ENCODE data around the gene RPA3. TPM values are rescaled to one million over a fixed set of nuclear protein-coding genes. Genes with fewer than 3 reads are reported as not detected.

RPA3 gene
- total and polyA plus RNA-seq, 4 donors: 22.6 to 40.9 (median 25.8) TPM

DNA sequence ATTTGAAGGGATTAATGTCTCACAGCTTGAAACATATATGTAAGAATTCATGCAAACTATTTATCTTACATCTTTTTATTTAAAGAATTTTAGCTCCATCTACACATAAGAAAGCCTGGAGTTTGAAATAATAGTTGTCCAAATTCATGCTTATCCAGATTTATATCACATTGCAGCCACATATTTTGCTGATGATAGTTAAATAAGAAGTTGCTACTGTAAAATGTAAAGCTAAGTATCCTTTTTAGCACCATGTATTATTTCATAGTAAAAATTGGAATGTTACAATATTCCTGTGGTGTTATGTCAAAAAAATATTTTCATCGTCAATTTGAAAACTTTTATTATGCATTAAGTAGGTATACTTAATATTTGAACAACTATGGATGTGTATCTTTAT lies 105.2 kb downstream of the RPA3 start:
- no peak for ATAC-seq (ENCODE audit: insufficient read depth, low FRiP score)
- no peak overlapping the region for H3K9ac ChIP-seq (ENCODE audit: insufficient read depth in 1 of 2, low read length in 2 of 2)
- no peaks in the 10 kb centered on the region for H3K27me3 ChIP-seq (ENCODE audit: control insufficient read depth in 3 of 3, insufficient read depth in 3 of 3, low read length in 2 of 3)
- no peaks in the 10 kb centered on the region for H3K9me3 ChIP-seq (ENCODE audit: control insufficient read depth in 4 of 4, insufficient read depth in 3 of 4, low read length in 3 of 4)
- H3K27ac ChIP-seq (ENCODE audit: low read depth in 1 of 2, low read length in 1 of 2): no peak overlapping the region
- H3K4me3 ChIP-seq: no peak overlapping the region
- H3K36me3 ChIP-seq (ENCODE audit: control insufficient read depth in 4 of 4, insufficient read depth in 4 of 4, low read length in 4 of 4): no peaks in the 10 kb centered on the region
- no peaks in the 10 kb centered on the region for H3K4me1 ChIP-seq (ENCODE audit: control insufficient read depth in 5 of 5, insufficient read depth in 5 of 5, low read length in 5 of 5)
- TF ChIP-seq, protein P1, sequence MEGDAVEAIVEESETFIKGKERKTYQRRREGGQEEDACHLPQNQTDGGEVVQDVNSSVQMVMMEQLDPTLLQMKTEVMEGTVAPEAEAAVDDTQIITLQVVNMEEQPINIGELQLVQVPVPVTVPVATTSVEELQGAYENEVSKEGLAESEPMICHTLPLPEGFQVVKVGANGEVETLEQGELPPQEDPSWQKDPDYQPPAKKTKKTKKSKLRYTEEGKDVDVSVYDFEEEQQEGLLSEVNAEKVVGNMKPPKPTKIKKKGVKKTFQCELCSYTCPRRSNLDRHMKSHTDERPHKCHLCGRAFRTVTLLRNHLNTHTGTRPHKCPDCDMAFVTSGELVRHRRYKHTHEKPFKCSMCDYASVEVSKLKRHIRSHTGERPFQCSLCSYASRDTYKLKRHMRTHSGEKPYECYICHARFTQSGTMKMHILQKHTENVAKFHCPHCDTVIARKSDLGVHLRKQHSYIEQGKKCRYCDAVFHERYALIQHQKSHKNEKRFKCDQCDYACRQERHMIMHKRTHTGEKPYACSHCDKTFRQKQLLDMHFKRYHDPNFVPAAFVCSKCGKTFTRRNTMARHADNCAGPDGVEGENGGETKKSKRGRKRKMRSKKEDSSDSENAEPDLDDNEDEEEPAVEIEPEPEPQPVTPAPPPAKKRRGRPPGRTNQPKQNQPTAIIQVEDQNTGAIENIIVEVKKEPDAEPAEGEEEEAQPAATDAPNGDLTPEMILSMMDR (IDR thresholded peaks at IDR 0.05; ENCODE audit: control extremely low read depth, extremely low read depth): no peak
- WGBS, 2 donors: 94 to 96% methylated on average over 1 of the region's 1 CpG
- DNase-seq: no peak

DNA sequence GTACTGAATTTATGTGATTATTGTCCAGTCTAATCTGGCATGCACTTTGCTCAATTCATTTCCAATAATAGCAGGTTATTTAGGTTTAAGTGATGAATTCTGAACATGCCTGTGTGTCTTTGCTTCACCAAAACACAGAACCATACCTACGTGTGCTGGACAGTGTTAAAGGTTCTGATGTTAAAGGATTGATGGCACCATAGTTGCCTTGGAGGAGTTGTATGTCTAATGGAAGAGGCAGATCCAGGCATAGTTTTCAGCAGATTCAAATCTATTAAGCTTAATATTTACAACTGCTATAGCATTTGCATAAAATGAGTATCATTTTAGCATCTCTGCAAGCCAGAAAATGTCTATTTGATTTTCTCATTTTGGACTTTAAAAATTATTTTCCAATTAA lies 105.9 kb downstream of the RPA3 start:
- WGBS, 2 donors: 88 to 90% methylated on average over 1 of the region's 1 CpG
- DNase-seq (no peak), ATAC-seq (ENCODE audit: insufficient read depth, low FRiP score) (no peak)
- TF ChIP-seq, protein P1 (IDR thresholded peaks at IDR 0.05; ENCODE audit: control extremely low read depth, extremely low read depth): no peak
- Histone ChIP-seq H3K27ac (ENCODE audit: low read depth in 1 of 2, low read length in 1 of 2) (no peak overlapping the region), H3K9me3 (ENCODE audit: control insufficient read depth in 4 of 4, insufficient read depth in 3 of 4, low read length in 3 of 4) (no peaks in the 10 kb centered on the region), H3K4me3 (no peak overlapping the region), H3K4me1 (ENCODE audit: control insufficient read depth in 5 of 5, insufficient read depth in 5 of 5, low read length in 5 of 5) (no peaks in the 10 kb centered on the region), H3K27me3 (ENCODE audit: control insufficient read depth in 3 of 3, insufficient read depth in 3 of 3, low read length in 2 of 3) (no peaks in the 10 kb centered on the region), H3K9ac (ENCODE audit: insufficient read depth in 1 of 2, low read length in 2 of 2) (no peak overlapping the region), H3K36me3 (ENCODE audit: control insufficient read depth in 4 of 4, insufficient read depth in 4 of 4, low read length in 4 of 4) (no peaks in the 10 kb centered on the region)

DNA sequence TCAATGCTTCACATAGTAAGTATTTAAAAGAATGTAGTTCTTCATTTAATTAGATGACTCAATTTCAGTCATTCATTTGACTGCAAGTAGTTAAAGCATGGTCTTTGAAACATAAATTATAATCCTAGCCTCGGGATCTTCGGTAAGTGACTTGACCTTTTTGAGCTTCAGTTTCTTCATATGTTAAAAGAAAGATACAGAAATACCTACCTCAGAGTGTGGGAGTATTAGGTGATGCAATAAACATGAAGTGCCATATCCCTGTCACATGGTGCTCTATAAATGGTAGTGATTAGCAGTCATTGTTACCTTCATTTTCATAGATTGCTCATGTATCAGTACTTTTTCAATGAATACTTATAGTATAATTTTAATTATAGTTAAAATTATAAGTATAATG lies 109.1 kb downstream of the RPA3 start:
- H3K36me3 ChIP-seq (ENCODE audit: control insufficient read depth in 4 of 4, insufficient read depth in 4 of 4, low read length in 4 of 4): peaks cover 0 to 6% (median 0%) of the 10 kb centered on the region in 4 donors
- no peak overlapping the region for H3K9ac ChIP-seq (ENCODE audit: insufficient read depth in 1 of 2, low read length in 2 of 2)
- WGBS, 2 donors: 94 to 96% methylated on average over 2 of the region's 2 CpGs
- DNase-seq: no peak
- no peak overlapping the region for H3K27ac ChIP-seq (ENCODE audit: low read depth in 1 of 2, low read length in 1 of 2)
- no peak for ATAC-seq (ENCODE audit: insufficient read depth, low FRiP score)
- H3K9me3 ChIP-seq (ENCODE audit: control insufficient read depth in 4 of 4, insufficient read depth in 3 of 4, low read length in 3 of 4): no peaks in the 10 kb centered on the region
- H3K4me1 ChIP-seq (ENCODE audit: control insufficient read depth in 5 of 5, insufficient read depth in 5 of 5, low read length in 5 of 5): no peaks in the 10 kb centered on the region
- no peak overlapping the region for H3K4me3 ChIP-seq
- no peaks in the 10 kb centered on the region for H3K27me3 ChIP-seq (ENCODE audit: control insufficient read depth in 3 of 3, insufficient read depth in 3 of 3, low read length in 2 of 3)
- TF ChIP-seq, protein P1 (IDR thresholded peaks at IDR 0.05; ENCODE audit: control extremely low read depth, extremely low read depth): no peak

DNA sequence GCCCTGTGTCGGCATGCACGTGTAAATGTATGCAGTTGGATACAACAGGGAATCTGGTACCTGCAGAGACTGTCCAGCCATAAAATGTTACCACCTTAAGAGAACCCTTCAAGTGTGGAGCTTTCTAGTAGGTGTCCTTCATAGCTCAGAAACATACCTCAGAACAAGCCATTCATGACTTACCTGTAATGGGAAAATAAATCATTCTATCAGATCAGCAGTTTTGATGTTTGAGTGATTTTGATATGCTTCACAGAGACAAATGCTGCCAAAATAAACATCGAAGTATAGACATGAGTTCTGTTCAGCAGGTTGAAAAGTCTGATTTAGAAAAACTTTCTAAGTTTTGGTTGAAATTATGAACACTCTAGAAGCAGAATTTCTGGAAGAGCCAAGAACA lies 111.4 kb downstream of the RPA3 start:
- Histone ChIP-seq H3K4me3 (no peak overlapping the region), H3K9me3 (ENCODE audit: control insufficient read depth in 4 of 4, insufficient read depth in 3 of 4, low read length in 3 of 4) (no peaks in the 10 kb centered on the region), H3K27ac (ENCODE audit: low read depth in 1 of 2, low read length in 1 of 2) (no peak overlapping the region), H3K4me1 (ENCODE audit: control insufficient read depth in 5 of 5, insufficient read depth in 5 of 5, low read length in 5 of 5) (no peaks in the 10 kb centered on the region), H3K36me3 (ENCODE audit: control insufficient read depth in 4 of 4, insufficient read depth in 4 of 4, low read length in 4 of 4) (peaks cover 0 to 6% (median 0%) of the 10 kb centered on the region in 4 donors), H3K9ac (ENCODE audit: insufficient read depth in 1 of 2, low read length in 2 of 2) (no peak overlapping the region), H3K27me3 (ENCODE audit: control insufficient read depth in 3 of 3, insufficient read depth in 3 of 3, low read length in 2 of 3) (no peaks in the 10 kb centered on the region)
- ATAC-seq (ENCODE audit: insufficient read depth, low FRiP score) (no peak), DNase-seq (no peak)
- 64 to 83% methylated on average over 3 of the region's 3 CpGs for WGBS, 2 donors
- TF ChIP-seq, protein P1 (IDR thresholded peaks at IDR 0.05; ENCODE audit: control extremely low read depth, extremely low read depth): no peak
